Stimulated activated CD4-positive, alpha-beta T cell treated with anti-CD3 and anti-CD28 coated beads, TNF-alpha, amount 100 ng/mL, for 4 hours (primary cell): ENCODE results near the gene MAP3K4.
"Not testable (repeated sequence)": the region's sequence is repeated elsewhere in the genome, so short reads cannot be mapped to it uniquely, and the experiment has no call there.

ENCODE experiments used
- DNase-seq, 3 experiments: peaks; one replicate each; pipeline ENCODE4 v3.0.0-alpha.2; 2020; ENCODE audit warnings: low read depth in 3 of 3

Gene MAP3K4

GRCh38 chr6:161085246-161085645 is 93.7 kb downstream of the MAP3K4 start:
- DNase-seq = no peak

- DNase-seq = no peak
These were observed 97.2 kb downstream of the MAP3K4 start for GRCh38 chr6:161088676-161089328.

- DNase-seq = no peak
These were observed 99.6 kb downstream of the MAP3K4 start for GRCh38 chr6:161091151-161091550.

- DNase-seq = no peak
These were observed 100.6 kb downstream of the MAP3K4 start for GRCh38 chr6:161091972-161092701.

- DNase-seq = no peak
These were observed 103.4 kb downstream of the MAP3K4 start for GRCh38 chr6:161094955-161095354.

- no peak for DNase-seq
These were observed 104.3 kb downstream of the MAP3K4 start for GRCh38 chr6:161095916-161096315.

GRCh38 chr6:161100072-161100471 is 108.5 kb downstream of the MAP3K4 start:
- DNase-seq = no peak

GRCh38 chr6:161101517-161101916 is 109.9 kb downstream of the MAP3K4 start:
- DNase-seq = no peak

- no peak for DNase-seq
These were observed 111.9 kb downstream of the MAP3K4 start for GRCh38 chr6:161103475-161103874.

- no peak for DNase-seq
These were observed 113.4 kb downstream of the MAP3K4 start for GRCh38 chr6:161104966-161105365.

- DNase-seq = no peak
These were observed 113.8 kb downstream of the MAP3K4 start for GRCh38 chr6:161105408-161105807.

- DNase-seq = no peak
These were observed 116.5 kb downstream of the MAP3K4 start for GRCh38 chr6:161107779-161108730.

- DNase-seq = no peak
These were observed 117.3 kb downstream of the MAP3K4 start for GRCh38 chr6:161108916-161109315.

GRCh38 chr6:161109366-161109765 is 117.8 kb downstream of the MAP3K4 start:
- DNase-seq = no peak

- no peak for DNase-seq
These were observed 118.6 kb downstream of the MAP3K4 start for GRCh38 chr6:161110028-161110779.

- no peak for DNase-seq
These were observed 119.7 kb downstream of the MAP3K4 start for GRCh38 chr6:161111261-161111660.

- no peak for DNase-seq
These were observed 123.9 kb downstream of the MAP3K4 start for GRCh38 chr6:161115468-161115867.

GRCh38 chr6:161116554-161116953 is 125.0 kb downstream of the MAP3K4 start:
- no peak for DNase-seq

- no peak for DNase-seq
These were observed 125.7 kb downstream of the MAP3K4 start for GRCh38 chr6:161117308-161117707.

- DNase-seq = no peak
These were observed 126.4 kb downstream of the MAP3K4 start for GRCh38 chr6:161117942-161118341.

GRCh38 chr6:161123319-161123718 is 131.8 kb downstream of the MAP3K4 start:
- not testable (repeated sequence) for DNase-seq

- no peak for DNase-seq
These were observed 134.0 kb downstream of the MAP3K4 start for GRCh38 chr6:161125591-161125990.
